HL-60 (cell line): ENCODE data around the gene ADGRF5.

ENCODE experiments used
- DNase-seq, 2 experiments: peaks; one replicate each; pipeline ENCODE4 v3.0.0-alpha.2; 2010 to 2020; ENCODE audit warnings: low read depth in 1 of 2, low spot score in 1 of 2
- H3K27ac ChIP-seq: fragments of 250-450 bp; sonication (Bioruptor Pico); replicated peaks from 2 replicates; pipeline ENCODE4 v1.5.1; 2020; ENCODE audit warnings: mild to moderate bottlenecking, moderate library complexity
- H3K27me3 ChIP-seq: fragments of 250-450 bp; sonication (Bioruptor Pico); 2 replicates; pipeline ENCODE4 v1.5.1; 2021; ENCODE audit warnings: mild to moderate bottlenecking, moderate library complexity; ENCODE audit not compliant: insufficient read depth, poor library complexity, severe bottlenecking
- H3K4me3 ChIP-seq: replicated peaks from 2 replicates; pipeline ENCODE4 v1.5.1; 2011; ENCODE audit warnings: mild to moderate bottlenecking, control low read depth, low read length; ENCODE audit not compliant: insufficient read depth
- CTCF ChIP-seq: IDR thresholded peaks from one replicate; pipeline ENCODE4 v1.5.1; 2011; ENCODE audit warnings: low read length, control low read depth, inconsistent platforms; ENCODE audit not compliant: insufficient read depth
- GABPA ChIP-seq: IDR thresholded peaks from 2 replicates; pipeline ENCODE4 v1.6.1; 2012; ENCODE audit warnings: low read depth
- POLR2AphosphoS5 ChIP-seq: IDR thresholded peaks from 2 replicates; pipeline ENCODE4 v1.6.1; 2012; ENCODE audit warnings: low read depth
- REST ChIP-seq: IDR thresholded peaks from 2 replicates; pipeline ENCODE4 v1.6.1; 2012; ENCODE audit warnings: low read depth; ENCODE audit not compliant: insufficient replicate concordance
- SPI1 ChIP-seq: IDR thresholded peaks from 2 replicates; pipeline ENCODE4 v1.6.1; 2012; ENCODE audit warnings: low read depth, mild to moderate bottlenecking, borderline replicate concordance
- long read RNA-seq: library from polyadenylated mRNA; unstranded; transcript quantifications from one replicate; pipeline ENCODE4 v2.0.0, GENCODE V29; 2020

Gene ADGRF5
- long read RNA-seq, result 0 reads

- Histone ChIP-seq H3K27ac (no peak within 1 kb of the TSS), H3K4me3 (no peak within 1 kb of the TSS), H3K27me3 (no peaks in the 10 kb centered on the region)
- no peak for DNase-seq
- TF ChIP-seq POLR2AphosphoS5 (no peak), GABPA (no peak), REST (no peak), CTCF (no peak), SPI1 (no peak)
Measured at GRCh38 chr6:46921731-46922130, at the start of gene ADGRF5. ADGRF5 (minus strand) TSS chr6:46921938; CDS start chr6:46906762, 15,176 bp downstream.

- Histone ChIP-seq H3K4me3 (no peak overlapping the region), H3K27me3 (peaks cover 2% of the 10 kb centered on the region), H3K27ac (no peak overlapping the region)
- DNase-seq, result no peak
- TF ChIP-seq SPI1 (no peak), REST (no peak), CTCF (no peak), POLR2AphosphoS5 (no peak), GABPA (no peak)
Measured at GRCh38 chr6:46969206-46969605, 47.5 kb upstream of the ADGRF5 start.

- TF ChIP-seq REST (no peak), SPI1 (no peak), CTCF (no peak), GABPA (no peak)
- DNase-seq, result no peak
- peaks cover 2% of the 10 kb centered on the region for H3K27me3 ChIP-seq
Measured at GRCh38 chr6:46967826-46968349, 46.1 kb upstream of the ADGRF5 start.

More at GRCh38 chr6:46967826-46968349, 46.1 kb upstream of the ADGRF5 start:
- no peak overlapping the region for H3K4me3 ChIP-seq
- H3K27ac ChIP-seq, result no peak overlapping the region
